Measurements from ENCODE around the gene SUMF1.

The SUMF1 gene

DNA sequence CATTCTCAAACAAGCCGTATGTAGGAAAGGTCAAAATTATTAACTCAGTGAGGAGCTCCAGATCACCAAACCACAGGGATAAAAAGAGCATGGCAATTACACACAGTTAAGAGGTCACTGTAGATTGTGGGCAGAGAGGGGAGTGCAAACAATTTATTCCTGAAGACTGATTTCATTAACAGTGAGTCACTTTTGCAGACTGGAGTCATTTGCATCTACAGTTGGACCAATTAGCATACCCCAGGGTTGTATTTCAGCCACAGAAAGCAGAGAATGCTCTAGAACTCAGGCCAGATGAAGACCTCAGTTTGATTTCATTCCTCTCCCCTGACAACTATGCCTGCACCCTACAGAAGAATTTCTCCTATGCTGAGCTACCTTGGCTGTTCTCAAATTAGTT lies 123.8 kb downstream of the SUMF1 start:
- H3K23ac ChIP-seq (ENCODE audit: low read length) = no peak overlapping the region
- H2BK12ac ChIP-seq (ENCODE audit: low read length) = no peak overlapping the region
- H2BK120ac ChIP-seq (ENCODE audit: insufficient read depth, low read length, poor library complexity) = no peak overlapping the region
- H3K79me1 ChIP-seq (ENCODE audit: low read length) = no peaks in the 10 kb centered on the region
- H3K36me3 ChIP-seq (ENCODE audit: control insufficient read depth in 1 of 2, insufficient read depth in 2 of 2, low read length in 2 of 2) = no peaks in the 10 kb centered on the region
- H3K4me3 ChIP-seq (ENCODE audit: low read depth, low read length) = no peak overlapping the region
- no peaks in the 10 kb centered on the region for H3K4me1 ChIP-seq (ENCODE audit: control insufficient read depth in 1 of 2, insufficient read depth in 2 of 2, low read length in 2 of 2)
- H3K27me3 ChIP-seq (ENCODE audit: insufficient read depth, low read length) = no peaks in the 10 kb centered on the region
- no peak overlapping the region for H2AFZ ChIP-seq (ENCODE audit: insufficient read depth, low read length, poor library complexity)
- H2AK5ac ChIP-seq (ENCODE audit: low read length) = no peak overlapping the region
- WGBS (ENCODE audit: extremely low coverage, insufficient coverage, insufficient read length) = no CpG with 5 or more reads among the region's 1 CpG
- no peaks in the 10 kb centered on the region for H3K9me3 ChIP-seq (ENCODE audit: insufficient read depth, low read depth, low read length)
- DNase-seq = peak in 1 of 2 donors; percentile 13
- H3K27ac ChIP-seq (ENCODE audit: low read depth, low read length) = no peak overlapping the region
- no peak overlapping the region for H3K9ac ChIP-seq (ENCODE audit: low read length)
- no peaks in the 10 kb centered on the region for H3K79me2 ChIP-seq (ENCODE audit: control insufficient read depth, insufficient read depth, low read length, poor library complexity)
- H3K14ac ChIP-seq (ENCODE audit: low read length) = no peak overlapping the region
- H3K4ac ChIP-seq (ENCODE audit: low read depth, low read length) = no peak overlapping the region
- H4K8ac ChIP-seq (ENCODE audit: low read depth, low read length) = no peak overlapping the region
- H4K12ac ChIP-seq (ENCODE audit: low read depth, low read length) = no peak overlapping the region
- no peak overlapping the region for H3K18ac ChIP-seq (ENCODE audit: low read length)
- H4K91ac ChIP-seq (ENCODE audit: low read depth, low read length) = no peak overlapping the region
- H3K4me2 ChIP-seq (ENCODE audit: low read length) = no peak overlapping the region
- H2BK5ac ChIP-seq (ENCODE audit: low read depth, low read length, poor library complexity) = no peak overlapping the region

- DNase-seq = no peak
- H3K4ac ChIP-seq (ENCODE audit: low read depth, low read length) = no peak overlapping the region
- no peak overlapping the region for H4K12ac ChIP-seq (ENCODE audit: low read depth, low read length)
- no peak overlapping the region for H3K27ac ChIP-seq (ENCODE audit: low read depth, low read length)
- no peak overlapping the region for H2AK5ac ChIP-seq (ENCODE audit: low read length)
- no peak overlapping the region for H2BK120ac ChIP-seq (ENCODE audit: insufficient read depth, low read length, poor library complexity)
- no peak overlapping the region for H3K14ac ChIP-seq (ENCODE audit: low read length)
- H3K9ac ChIP-seq (ENCODE audit: low read length) = no peak overlapping the region
- no peaks in the 10 kb centered on the region for H3K79me2 ChIP-seq (ENCODE audit: control insufficient read depth, insufficient read depth, low read length, poor library complexity)
- no peaks in the 10 kb centered on the region for H3K4me1 ChIP-seq (ENCODE audit: control insufficient read depth in 1 of 2, insufficient read depth in 2 of 2, low read length in 2 of 2)
- H2AFZ ChIP-seq (ENCODE audit: insufficient read depth, low read length, poor library complexity) = no peak overlapping the region
- no peak overlapping the region for H4K91ac ChIP-seq (ENCODE audit: low read depth, low read length)
- no peaks in the 10 kb centered on the region for H3K27me3 ChIP-seq (ENCODE audit: insufficient read depth, low read length)
- H3K4me3 ChIP-seq (ENCODE audit: low read depth, low read length) = no peak overlapping the region
- no peak overlapping the region for H3K18ac ChIP-seq (ENCODE audit: low read length)
- no peaks in the 10 kb centered on the region for H3K9me3 ChIP-seq (ENCODE audit: insufficient read depth, low read depth, low read length)
- no peak overlapping the region for H4K8ac ChIP-seq (ENCODE audit: low read depth, low read length)
- no peaks in the 10 kb centered on the region for H3K36me3 ChIP-seq (ENCODE audit: control insufficient read depth in 1 of 2, insufficient read depth in 2 of 2, low read length in 2 of 2)
- H2BK12ac ChIP-seq (ENCODE audit: low read length) = no peak overlapping the region
- H2BK5ac ChIP-seq (ENCODE audit: low read depth, low read length, poor library complexity) = no peak overlapping the region
- H3K79me1 ChIP-seq (ENCODE audit: low read length) = no peaks in the 10 kb centered on the region
- no peak overlapping the region for H3K4me2 ChIP-seq (ENCODE audit: low read length)
- H3K23ac ChIP-seq (ENCODE audit: low read length) = no peak overlapping the region
Measured at GRCh38 chr3:4341336-4341675, 125.8 kb downstream of the SUMF1 start.

DNA sequence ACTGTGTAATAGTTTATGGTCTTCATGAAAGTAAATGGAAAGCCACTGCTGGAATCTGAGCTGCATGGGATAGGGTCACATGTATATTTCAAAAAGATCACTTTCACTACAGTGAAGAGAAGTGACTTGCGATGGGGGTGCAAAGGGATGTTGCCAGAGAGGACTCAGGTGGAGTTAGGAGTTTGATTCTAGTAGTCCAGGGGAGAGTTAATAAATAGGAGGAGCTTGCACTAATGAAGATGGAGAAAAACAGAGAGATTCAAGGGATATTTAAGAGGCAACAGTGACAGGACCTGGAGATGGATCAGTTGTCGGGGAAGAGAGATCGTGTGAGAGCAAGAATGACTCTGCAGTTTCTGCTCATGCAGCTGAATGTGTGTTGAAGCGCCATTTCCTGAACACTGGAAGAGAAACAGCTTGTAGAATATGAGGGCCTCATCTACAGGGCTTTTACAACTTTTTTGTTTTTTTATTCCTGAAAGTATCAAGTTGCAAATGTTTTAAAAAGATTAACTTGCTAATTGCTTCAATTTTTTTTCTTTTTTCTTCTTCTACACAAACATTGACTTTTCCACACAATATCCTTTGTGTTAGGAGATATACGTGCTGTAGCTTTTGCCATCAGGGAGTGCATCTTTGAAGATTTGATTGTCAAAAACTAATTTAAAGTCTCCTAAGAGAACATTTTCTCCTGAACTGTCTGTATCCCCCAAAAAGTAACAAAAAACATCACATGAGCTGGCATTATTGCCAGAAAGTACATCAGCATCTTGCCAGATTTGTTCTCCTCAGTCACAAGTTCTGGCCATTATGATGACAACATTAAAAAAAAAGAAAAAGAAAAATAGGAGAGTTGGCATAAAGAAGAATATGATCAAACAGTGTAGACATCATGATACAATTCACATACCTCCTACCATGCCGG lies 126.4 kb downstream of the SUMF1 start:
- Histone ChIP-seq H3K27ac (ENCODE audit: low read depth, low read length) (no peak overlapping the region), H2BK12ac (ENCODE audit: low read length) (no peak overlapping the region), H3K14ac (ENCODE audit: low read length) (no peak overlapping the region), H3K79me1 (ENCODE audit: low read length) (no peaks in the 10 kb centered on the region), H3K18ac (ENCODE audit: low read length) (no peak overlapping the region), H3K23ac (ENCODE audit: low read length) (no peak overlapping the region), H2AK5ac (ENCODE audit: low read length) (no peak overlapping the region), H4K8ac (ENCODE audit: low read depth, low read length) (no peak overlapping the region), H3K36me3 (ENCODE audit: control insufficient read depth in 1 of 2, insufficient read depth in 2 of 2, low read length in 2 of 2) (no peaks in the 10 kb centered on the region), H2BK5ac (ENCODE audit: low read depth, low read length, poor library complexity) (no peak overlapping the region), H3K4me3 (ENCODE audit: low read depth, low read length) (no peak overlapping the region), H2BK120ac (ENCODE audit: insufficient read depth, low read length, poor library complexity) (no peak overlapping the region), H4K12ac (ENCODE audit: low read depth, low read length) (no peak overlapping the region), H3K4ac (ENCODE audit: low read depth, low read length) (no peak overlapping the region), H3K79me2 (ENCODE audit: control insufficient read depth, insufficient read depth, low read length, poor library complexity) (no peaks in the 10 kb centered on the region), H3K4me1 (ENCODE audit: control insufficient read depth in 1 of 2, insufficient read depth in 2 of 2, low read length in 2 of 2) (no peaks in the 10 kb centered on the region), H2AFZ (ENCODE audit: insufficient read depth, low read length, poor library complexity) (no peak overlapping the region), H3K9me3 (ENCODE audit: insufficient read depth, low read depth, low read length) (no peaks in the 10 kb centered on the region), H3K4me2 (ENCODE audit: low read length) (no peak overlapping the region), H4K91ac (ENCODE audit: low read depth, low read length) (no peak overlapping the region), H3K27me3 (ENCODE audit: insufficient read depth, low read length) (no peaks in the 10 kb centered on the region), H3K9ac (ENCODE audit: low read length) (no peak overlapping the region)
- no CpG with 5 or more reads among the region's 6 CpGs for WGBS (ENCODE audit: extremely low coverage, insufficient coverage, insufficient read length)
- no peak for DNase-seq

DNA sequence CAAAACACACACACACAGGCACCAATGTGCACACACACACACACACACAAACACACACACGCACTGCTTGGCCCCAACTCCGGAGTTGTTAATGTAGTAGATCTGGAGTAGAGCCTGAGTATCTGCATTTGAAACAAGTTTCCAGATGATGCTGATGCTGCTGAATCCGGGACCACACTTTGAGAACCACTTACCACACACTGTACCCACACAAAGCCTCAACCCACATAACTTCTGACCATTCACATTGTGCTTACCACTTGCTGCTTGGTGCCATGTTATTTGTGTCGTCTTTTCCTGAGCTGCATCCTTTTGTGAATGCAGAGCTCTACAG lies 127.0 kb downstream of the SUMF1 start:
- Histone ChIP-seq H3K14ac (ENCODE audit: low read length) (no peak overlapping the region), H3K9me3 (ENCODE audit: insufficient read depth, low read depth, low read length) (no peaks in the 10 kb centered on the region), H3K4me3 (ENCODE audit: low read depth, low read length) (no peak overlapping the region), H3K9ac (ENCODE audit: low read length) (no peak overlapping the region), H2BK120ac (ENCODE audit: insufficient read depth, low read length, poor library complexity) (no peak overlapping the region), H4K12ac (ENCODE audit: low read depth, low read length) (no peak overlapping the region), H3K27ac (ENCODE audit: low read depth, low read length) (no peak overlapping the region), H3K79me2 (ENCODE audit: control insufficient read depth, insufficient read depth, low read length, poor library complexity) (no peaks in the 10 kb centered on the region), H4K91ac (ENCODE audit: low read depth, low read length) (no peak overlapping the region), H4K8ac (ENCODE audit: low read depth, low read length) (no peak overlapping the region), H3K4me1 (ENCODE audit: control insufficient read depth in 1 of 2, insufficient read depth in 2 of 2, low read length in 2 of 2) (no peaks in the 10 kb centered on the region), H3K36me3 (ENCODE audit: control insufficient read depth in 1 of 2, insufficient read depth in 2 of 2, low read length in 2 of 2) (no peaks in the 10 kb centered on the region), H2BK12ac (ENCODE audit: low read length) (no peak overlapping the region), H3K27me3 (ENCODE audit: insufficient read depth, low read length) (no peaks in the 10 kb centered on the region), H3K4ac (ENCODE audit: low read depth, low read length) (no peak overlapping the region), H2AFZ (ENCODE audit: insufficient read depth, low read length, poor library complexity) (no peak overlapping the region), H3K79me1 (ENCODE audit: low read length) (no peaks in the 10 kb centered on the region), H2BK5ac (ENCODE audit: low read depth, low read length, poor library complexity) (no peak overlapping the region), H2AK5ac (ENCODE audit: low read length) (no peak overlapping the region), H3K23ac (ENCODE audit: low read length) (no peak overlapping the region), H3K4me2 (ENCODE audit: low read length) (no peak overlapping the region), H3K18ac (ENCODE audit: low read length) (no peak overlapping the region)
- no peak for DNase-seq
- no CpG with 5 or more reads among the region's 4 CpGs for WGBS (ENCODE audit: extremely low coverage, insufficient coverage, insufficient read length)

Data from trophoblast cell (in vitro differentiated cells and primary cell).